ENCODE data around the gene SLC19A1. TPM values are rescaled to one million over a fixed set of nuclear protein-coding genes. Genes with fewer than 3 reads are reported as not detected.
"Not testable (repeated sequence)": the region's sequence is repeated elsewhere in the genome, so short reads cannot be mapped to it uniquely, and the experiment has no call there.

SLC19A1 gene
- total RNA-seq, 4 donors from 2014 or later = 10.7 to 70.8 (median 30.5) TPM

- Histone ChIP-seq H3K36me3 (peaks cover 0 to 16% (median 0%) of the 10 kb centered on the region in 3 donors), H3K27ac (peak overlapping the region; percentile 25 to 93 (median 62))
- TF ChIP-seq CTCF (IDR thresholded peaks at IDR 0.05) (no peak), POLR2A (IDR thresholded peaks at IDR 0.05) (peak in 1 of 2 donors; percentile 24)
Measured at GRCh38 chr21:45533361-45533845, 8.8 kb downstream of the SLC19A1 start.

GRCh38 chr21:45532826-45533360 lies 9.3 kb downstream of the SLC19A1 start:
- Histone ChIP-seq H3K36me3 (peaks cover 0 to 16% (median 0%) of the 10 kb centered on the region in 3 donors), H3K4me3 (peak overlapping the region in 1 of 4 donors; percentile 16), H3K4me1 (peaks cover 8 to 21% (median 11%) of the 10 kb centered on the region in 4 donors), H3K27me3 (no peaks in the 10 kb centered on the region), H3K9me3 (no peaks in the 10 kb centered on the region), H3K27ac (peak overlapping the region; percentile 25 to 93 (median 62))
- DNase-seq = no peak
- no peak for TF ChIP-seq POLR2A (IDR thresholded peaks at IDR 0.05)
- TF ChIP-seq CTCF (IDR thresholded peaks at IDR 0.05) = no peak

More at GRCh38 chr21:45533361-45533845, 8.8 kb downstream of the SLC19A1 start:
- no peak overlapping the region for H3K4me3 ChIP-seq
- H3K4me1 ChIP-seq = peaks cover 8 to 23% (median 11%) of the 10 kb centered on the region in 4 donors
- no peaks in the 10 kb centered on the region for H3K27me3 ChIP-seq
- no peaks in the 10 kb centered on the region for H3K9me3 ChIP-seq
- DNase-seq = peak; percentile 33 to 89 (median 87)

- Histone ChIP-seq H3K4me1 (peaks cover 8 to 21% (median 11%) of the 10 kb centered on the region in 4 donors), H3K27ac (no peak overlapping the region), H3K27me3 (no peaks in the 10 kb centered on the region), H3K4me3 (no peak overlapping the region), H3K36me3 (peaks cover 0 to 16% (median 0%) of the 10 kb centered on the region in 3 donors), H3K9me3 (no peaks in the 10 kb centered on the region)
- DNase-seq = peak in 2 of 3 donors; percentile 39 to 45
- no peak for TF ChIP-seq POLR2A (IDR thresholded peaks at IDR 0.05)
- TF ChIP-seq CTCF (IDR thresholded peaks at IDR 0.05) = no peak
Measured at GRCh38 chr21:45531393-45532215, 10.6 kb downstream of the SLC19A1 start.

- H3K4me3 ChIP-seq, H3K27ac ChIP-seq, H3K27me3 ChIP-seq, H3K9me3 ChIP-seq, DNase-seq: not testable (repeated sequence)
- H3K4me1 ChIP-seq = peaks cover 8 to 21% (median 11%) of the 10 kb centered on the region in 4 donors
- H3K36me3 ChIP-seq = peaks cover 0 to 16% (median 0%) of the 10 kb centered on the region in 3 donors
Measured at GRCh38 chr21:45531114-45531392, 11.2 kb downstream of the SLC19A1 start.

- no peak overlapping the region for H3K27ac ChIP-seq
- H3K9me3 ChIP-seq = no peaks in the 10 kb centered on the region
- no peak overlapping the region for H3K4me3 ChIP-seq
- no peaks in the 10 kb centered on the region for H3K27me3 ChIP-seq
- peak in 2 of 3 donors; percentile 40 to 47 for DNase-seq
- H3K4me1 ChIP-seq = peaks cover 8 to 25% (median 11%) of the 10 kb centered on the region in 4 donors
- no peak for TF ChIP-seq POLR2A (IDR thresholded peaks at IDR 0.05)
- TF ChIP-seq CTCF (IDR thresholded peaks at IDR 0.05) = no peak
- H3K36me3 ChIP-seq = peaks cover 0 to 16% (median 0%) of the 10 kb centered on the region in 3 donors
Measured at GRCh38 chr21:45530423-45531113, 11.7 kb downstream of the SLC19A1 start.

All from Peyer's patch (tissue), 4 donors.